ENCODE measurements around the gene SPHK2.
A peak's percentile ranks its signal among the peaks of the same experiment; 100 is the strongest.

The SPHK2 gene

DNA sequence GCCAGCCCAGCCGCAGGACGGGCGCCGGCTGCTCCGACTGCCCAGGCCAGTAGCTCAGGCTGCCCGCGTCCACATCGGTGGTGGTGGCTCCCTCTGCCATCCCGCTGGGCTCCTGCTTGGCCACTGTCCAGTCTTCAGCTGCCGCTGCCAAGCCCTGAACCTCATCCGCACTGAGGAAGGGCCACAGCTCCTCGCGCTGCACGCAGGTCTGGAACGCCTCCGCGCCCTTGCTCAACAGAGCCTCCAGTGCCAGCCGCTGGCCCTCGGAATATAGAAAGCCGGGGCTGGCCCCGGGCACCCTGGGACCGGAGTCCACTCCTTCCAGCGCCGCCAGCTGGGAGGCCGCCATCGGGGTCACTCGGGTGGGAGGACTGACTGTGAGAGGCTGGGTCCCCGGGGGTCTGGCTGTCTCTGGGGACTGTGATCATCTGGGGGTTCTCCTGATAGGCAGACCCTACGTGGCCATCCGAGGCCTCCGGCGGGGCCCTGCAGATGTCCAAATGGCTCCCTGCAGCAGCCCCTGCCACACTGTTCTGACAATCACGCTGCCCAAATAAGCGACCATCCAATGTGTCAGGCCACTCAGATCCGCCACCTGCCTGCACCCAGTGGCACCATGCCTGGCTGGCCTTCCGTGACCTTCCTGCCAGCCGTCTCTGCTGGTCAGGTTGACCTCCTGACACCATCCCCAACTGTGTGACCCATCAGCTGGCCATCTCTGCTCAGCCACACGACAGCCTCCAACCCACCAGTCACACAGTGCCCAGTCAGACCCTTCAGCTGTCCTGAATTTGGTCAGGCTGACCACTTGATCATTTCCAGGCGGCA, 6.1 kb upstream of the SPHK2 start:
- H3K27me3 Mint-ChIP-seq = no peaks in the 10 kb centered on the region
- H3K4me1 Mint-ChIP-seq (ENCODE audit: low read depth) = peaks cover 43% of the 10 kb centered on the region
- peak overlapping the region; percentile 57 for H3K27ac Mint-ChIP-seq
- H3K9me3 Mint-ChIP-seq = no peaks in the 10 kb centered on the region
- no peak overlapping the region for H3K4me3 Mint-ChIP-seq
- peaks cover 42% of the 10 kb centered on the region for H3K36me3 Mint-ChIP-seq (ENCODE audit: low read depth)
- intact Hi-C loops (cut with micrococcal nuclease) = no loop called here

DNA sequence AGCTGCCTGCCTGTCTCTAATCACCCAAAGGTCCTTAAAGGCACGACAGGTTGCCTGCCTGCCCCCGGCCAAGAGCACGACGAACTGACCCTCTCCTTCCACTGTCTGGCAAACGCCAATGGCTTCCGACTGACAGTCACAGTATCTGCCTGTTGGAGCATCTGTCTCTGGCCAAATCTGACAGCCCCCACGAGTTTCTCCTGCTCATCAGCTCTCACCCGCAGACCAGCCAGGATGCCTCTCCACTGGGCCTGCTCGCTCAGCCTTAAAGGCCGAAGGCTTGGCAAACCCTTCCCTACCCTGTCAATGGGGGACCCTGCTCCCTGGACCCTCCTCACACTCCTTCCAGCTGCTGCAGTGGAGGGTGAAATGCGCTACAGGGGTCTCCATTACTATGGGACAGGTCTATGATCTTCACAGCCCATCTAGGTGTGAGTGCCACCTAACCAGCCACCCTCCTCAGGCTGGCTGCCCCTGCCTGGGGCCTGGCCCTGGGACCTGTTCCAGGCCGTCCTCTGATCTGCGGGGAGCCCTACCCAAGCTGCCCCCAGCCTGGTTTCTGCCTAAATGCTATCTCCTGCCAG, 5.4 kb upstream of the SPHK2 start:
- Mint-ChIP-seq H3K27ac (peak overlapping the region; percentile 57), H3K4me3 (no peak overlapping the region), H3K9me3 (no peaks in the 10 kb centered on the region), H3K4me1 (ENCODE audit: low read depth) (peaks cover 42% of the 10 kb centered on the region), H3K27me3 (no peaks in the 10 kb centered on the region), H3K36me3 (ENCODE audit: low read depth) (peaks cover 49% of the 10 kb centered on the region)
- intact Hi-C loops (cut with micrococcal nuclease) = no loop called here

DNA sequence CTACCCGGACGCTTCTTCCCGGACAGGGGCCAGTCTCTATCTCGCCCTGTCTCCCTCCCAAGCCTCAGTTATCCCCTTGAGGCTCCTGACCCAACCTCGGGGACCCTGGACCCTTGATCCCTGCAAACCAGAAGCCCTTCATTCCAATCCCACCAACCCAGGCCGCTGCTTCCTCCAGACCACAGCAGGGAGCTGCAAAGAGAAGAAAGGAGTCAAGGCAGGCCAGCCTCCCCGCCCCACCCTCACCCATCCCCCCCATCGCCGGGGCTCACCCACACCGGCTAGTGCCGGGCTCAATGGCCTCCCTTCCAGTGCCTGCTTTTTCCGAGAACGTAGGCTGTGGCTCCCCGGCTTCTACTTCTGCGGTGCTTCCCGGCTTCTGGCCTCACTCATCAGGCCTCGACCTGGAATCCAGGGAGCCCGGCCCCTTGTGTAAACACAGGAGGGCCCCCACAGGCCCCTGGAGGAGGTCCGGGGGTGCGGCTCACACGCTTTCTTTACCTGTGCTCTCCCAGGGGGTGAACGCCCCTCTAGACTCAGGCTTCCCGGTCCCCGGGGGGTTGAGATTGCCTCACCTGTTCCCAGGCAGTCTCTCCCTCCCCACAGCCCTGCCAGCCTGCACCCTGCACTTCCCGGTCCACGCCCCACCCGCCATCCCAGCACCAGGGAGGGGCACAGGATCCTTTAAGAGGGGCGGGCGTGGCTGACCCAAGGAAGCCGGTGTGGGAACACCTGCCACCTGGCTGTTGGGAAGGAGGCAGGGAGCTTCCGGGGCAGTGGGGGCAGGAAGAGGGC, 4.7 kb upstream of the SPHK2 start, which contains the start of gene FAM83E:
Gene FAM83E (minus strand): TSS at position 641 of the 795 bp plus-strand sequence. CDS start 1,704 bp downstream, outside the sequence.
- peaks cover 55% of the 10 kb centered on the region for H3K36me3 Mint-ChIP-seq (ENCODE audit: low read depth)
- H3K4me1 Mint-ChIP-seq (ENCODE audit: low read depth) = peaks cover 39% of the 10 kb centered on the region
- no peak within 1 kb of the TSS for H3K4me3 Mint-ChIP-seq

DNA sequence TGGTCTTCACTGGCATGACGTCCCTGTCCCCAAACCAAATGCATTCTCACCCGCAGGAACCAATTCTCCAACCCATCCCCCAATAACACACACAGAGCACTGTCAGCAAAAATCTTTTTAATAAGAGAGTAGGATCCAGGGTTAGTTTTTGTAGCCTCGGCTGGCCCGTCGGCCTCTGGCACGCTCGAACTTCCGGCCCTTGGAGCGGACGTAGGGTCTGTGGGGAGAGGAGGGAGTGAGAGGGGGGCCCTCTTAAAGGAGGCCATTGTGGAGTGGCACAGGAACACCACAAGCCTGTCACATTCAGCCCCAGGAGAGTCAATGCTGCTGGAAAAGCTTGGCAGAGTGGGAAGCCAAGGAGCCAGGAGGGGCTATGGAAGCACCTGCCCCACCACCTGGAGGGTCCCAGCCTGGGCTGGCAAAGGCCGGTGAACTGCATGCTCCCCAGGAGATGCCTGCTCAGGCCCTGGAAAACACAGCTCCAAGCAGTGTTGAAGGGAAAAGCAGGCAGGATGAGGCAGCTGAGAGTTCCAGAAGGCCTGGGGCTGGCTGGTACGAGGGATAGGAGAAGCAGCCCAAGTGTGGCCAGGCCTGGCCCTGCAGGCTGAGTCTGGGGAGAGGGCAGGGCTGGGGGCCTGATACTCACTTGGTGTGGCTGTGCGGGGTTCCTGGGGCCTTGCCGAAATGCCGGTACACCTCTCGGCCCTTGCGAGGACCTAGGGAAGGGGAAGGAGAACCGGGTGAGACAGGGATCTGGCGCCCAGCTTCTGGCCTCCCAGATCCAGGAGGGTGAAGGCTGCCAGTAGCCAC, 3.9 kb upstream of the SPHK2 start:
- intact Hi-C loops (cut with micrococcal nuclease) = no loop called here
- Mint-ChIP-seq H3K9me3 (no peaks in the 10 kb centered on the region), H3K27ac (no peak overlapping the region), H3K4me3 (no peak overlapping the region), H3K4me1 (ENCODE audit: low read depth) (peaks cover 47% of the 10 kb centered on the region), H3K27me3 (no peaks in the 10 kb centered on the region), H3K36me3 (ENCODE audit: low read depth) (peaks cover 63% of the 10 kb centered on the region)

More for the DNA sequence above, 4.7 kb upstream of the SPHK2 start, which contains the start of gene FAM83E:
- no peaks in the 10 kb centered on the region for H3K27me3 Mint-ChIP-seq
- intact Hi-C loops (cut with micrococcal nuclease) = no loop called here
- no peaks in the 10 kb centered on the region for H3K9me3 Mint-ChIP-seq
- H3K27ac Mint-ChIP-seq = peak within 1 kb of the TSS; percentile 57

DNA sequence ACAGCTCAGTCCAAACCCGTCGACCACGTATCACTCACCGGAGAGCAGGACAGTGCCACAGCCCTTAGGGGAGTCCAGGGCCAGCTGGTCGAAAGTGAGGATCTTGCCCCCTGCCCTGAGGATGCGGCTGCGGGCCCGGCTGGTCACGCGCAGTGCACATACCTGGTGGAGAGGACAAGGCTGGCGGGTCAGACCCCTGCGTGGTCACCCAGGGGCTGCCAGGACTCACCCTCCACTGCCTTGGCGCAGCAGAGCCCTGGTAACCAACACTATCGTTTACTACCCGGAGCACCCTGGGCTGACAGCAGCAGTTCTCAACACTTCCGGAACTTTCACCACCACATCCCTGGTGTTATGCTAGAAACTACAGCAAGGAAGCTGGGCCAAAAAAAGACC, 3.3 kb upstream of the SPHK2 start:
- H3K4me1 Mint-ChIP-seq (ENCODE audit: low read depth) = peaks cover 47% of the 10 kb centered on the region
- H3K27me3 Mint-ChIP-seq = no peaks in the 10 kb centered on the region
- no peak overlapping the region for H3K27ac Mint-ChIP-seq
- peaks cover 63% of the 10 kb centered on the region for H3K36me3 Mint-ChIP-seq (ENCODE audit: low read depth)
- no peaks in the 10 kb centered on the region for H3K9me3 Mint-ChIP-seq
- H3K4me3 Mint-ChIP-seq = no peak overlapping the region
- intact Hi-C loops (cut with micrococcal nuclease) = no loop called here

DNA sequence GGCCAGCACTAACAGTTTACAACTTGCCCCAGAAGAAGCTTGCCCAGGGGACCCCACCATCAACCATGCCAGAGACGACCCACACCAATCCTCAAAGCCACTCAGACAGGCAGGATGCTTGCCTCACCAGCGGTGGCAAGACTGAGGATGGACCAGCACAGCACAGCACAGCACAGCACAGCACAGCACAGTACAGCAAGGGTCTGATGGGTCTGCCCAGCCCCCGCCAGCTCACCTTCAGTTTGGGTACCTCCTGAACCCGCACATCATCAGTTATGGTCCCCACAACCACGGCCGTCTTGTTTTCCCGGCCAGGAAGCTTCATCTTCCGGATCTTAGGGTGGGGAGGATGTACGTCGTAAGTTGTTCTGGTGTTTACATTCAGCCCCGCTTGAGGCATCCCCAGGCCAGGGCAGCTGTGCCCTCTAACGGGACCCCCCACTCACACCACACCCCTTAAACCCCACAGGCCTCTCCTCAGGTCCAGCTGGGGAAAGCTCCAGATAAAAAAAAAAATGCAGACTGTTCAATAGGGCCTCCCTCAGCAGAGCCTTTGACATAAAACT, 2.7 kb upstream of the SPHK2 start:
- peaks cover 63% of the 10 kb centered on the region for H3K36me3 Mint-ChIP-seq (ENCODE audit: low read depth)
- no peak overlapping the region for H3K4me3 Mint-ChIP-seq
- H3K27ac Mint-ChIP-seq = no peak overlapping the region
- peaks cover 51% of the 10 kb centered on the region for H3K4me1 Mint-ChIP-seq (ENCODE audit: low read depth)
- H3K9me3 Mint-ChIP-seq = no peaks in the 10 kb centered on the region
- H3K27me3 Mint-ChIP-seq = no peaks in the 10 kb centered on the region
- intact Hi-C loops (cut with micrococcal nuclease) = no loop called here

DNA sequence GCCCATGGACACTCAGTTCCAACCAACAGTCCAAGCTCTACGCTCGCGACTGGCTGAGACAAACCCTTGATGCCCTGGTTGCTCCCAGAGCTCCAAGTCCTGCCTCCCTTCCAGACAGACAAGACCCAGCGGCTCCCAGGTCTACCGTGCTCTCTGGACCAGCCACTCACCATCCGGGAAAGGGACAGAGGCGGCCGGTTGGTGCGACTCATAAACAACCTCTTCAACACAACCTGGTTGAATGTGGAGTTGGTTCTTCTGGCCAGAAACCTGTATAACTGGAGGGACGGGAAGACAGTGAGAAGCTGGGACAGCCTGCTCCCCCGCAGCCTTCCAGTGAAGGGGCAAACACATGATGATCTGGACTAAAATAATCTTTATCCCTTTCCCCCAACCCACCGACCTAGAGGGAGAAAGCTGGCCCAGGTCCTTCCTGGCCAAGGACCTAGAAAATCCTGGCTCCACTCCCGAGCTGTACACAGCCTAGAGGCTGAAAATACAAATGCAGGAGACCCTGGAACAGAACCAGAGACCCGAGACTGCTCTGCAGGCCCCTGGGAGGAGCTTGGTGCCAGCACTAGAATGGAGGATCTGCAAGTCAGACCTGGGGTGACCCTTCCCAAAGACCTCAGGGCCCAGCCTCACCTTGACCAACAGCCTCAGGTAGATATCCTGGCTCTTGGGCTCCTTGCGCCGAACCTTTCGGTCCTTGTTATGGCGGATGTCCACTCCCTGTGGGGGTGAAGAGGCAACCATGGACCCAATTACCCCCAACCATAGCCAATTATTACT, 2.0 kb upstream of the SPHK2 start:
- H3K9me3 Mint-ChIP-seq = no peaks in the 10 kb centered on the region
- peaks cover 63% of the 10 kb centered on the region for H3K36me3 Mint-ChIP-seq (ENCODE audit: low read depth)
- peaks cover 58% of the 10 kb centered on the region for H3K4me1 Mint-ChIP-seq (ENCODE audit: low read depth)
- peak overlapping the region; percentile 96 for H3K27ac Mint-ChIP-seq
- peak overlapping the region; percentile 97 for H3K4me3 Mint-ChIP-seq
- intact Hi-C loops (cut with micrococcal nuclease) = no loop called here
- H3K27me3 Mint-ChIP-seq = no peaks in the 10 kb centered on the region

DNA sequence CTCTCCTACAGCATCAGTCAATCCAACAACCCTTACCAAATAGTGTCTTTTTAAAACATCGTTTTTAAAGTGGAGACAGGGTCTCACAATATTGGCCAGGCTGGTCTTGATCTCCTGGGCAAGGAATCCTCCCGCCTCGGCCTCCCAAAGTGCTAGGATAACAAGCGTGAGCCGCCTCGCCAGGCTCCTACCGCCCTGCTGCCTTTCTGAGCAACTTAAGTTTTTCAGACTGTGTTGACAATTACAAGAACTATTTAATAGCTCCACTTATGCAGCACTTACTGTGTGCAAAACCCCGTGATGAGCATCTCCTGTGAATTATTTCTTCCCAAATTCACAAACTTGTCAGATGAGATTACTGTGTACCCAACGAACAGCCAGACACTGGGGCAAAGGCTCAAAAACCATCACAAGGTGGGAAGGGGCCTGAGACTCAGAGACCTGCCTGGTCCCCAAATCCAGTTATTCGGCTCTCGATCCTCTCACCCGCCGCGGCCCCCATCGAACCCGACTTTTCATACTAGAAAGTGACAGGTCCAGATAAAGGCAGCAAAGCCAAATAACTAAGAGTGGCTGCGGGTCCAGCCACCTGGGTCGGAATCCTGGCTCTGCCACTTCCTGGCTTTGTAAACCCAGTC, 909 bp upstream of the SPHK2 start:
- peak overlapping the region; percentile 96 for H3K27ac Mint-ChIP-seq
- peaks cover 67% of the 10 kb centered on the region for H3K4me1 Mint-ChIP-seq (ENCODE audit: low read depth)
- H3K4me3 Mint-ChIP-seq = peak overlapping the region; percentile 97
- intact Hi-C loops (cut with micrococcal nuclease) = no loop called here
- H3K9me3 Mint-ChIP-seq = no peaks in the 10 kb centered on the region
- peaks cover 65% of the 10 kb centered on the region for H3K36me3 Mint-ChIP-seq (ENCODE audit: low read depth)
- no peaks in the 10 kb centered on the region for H3K27me3 Mint-ChIP-seq

DNA sequence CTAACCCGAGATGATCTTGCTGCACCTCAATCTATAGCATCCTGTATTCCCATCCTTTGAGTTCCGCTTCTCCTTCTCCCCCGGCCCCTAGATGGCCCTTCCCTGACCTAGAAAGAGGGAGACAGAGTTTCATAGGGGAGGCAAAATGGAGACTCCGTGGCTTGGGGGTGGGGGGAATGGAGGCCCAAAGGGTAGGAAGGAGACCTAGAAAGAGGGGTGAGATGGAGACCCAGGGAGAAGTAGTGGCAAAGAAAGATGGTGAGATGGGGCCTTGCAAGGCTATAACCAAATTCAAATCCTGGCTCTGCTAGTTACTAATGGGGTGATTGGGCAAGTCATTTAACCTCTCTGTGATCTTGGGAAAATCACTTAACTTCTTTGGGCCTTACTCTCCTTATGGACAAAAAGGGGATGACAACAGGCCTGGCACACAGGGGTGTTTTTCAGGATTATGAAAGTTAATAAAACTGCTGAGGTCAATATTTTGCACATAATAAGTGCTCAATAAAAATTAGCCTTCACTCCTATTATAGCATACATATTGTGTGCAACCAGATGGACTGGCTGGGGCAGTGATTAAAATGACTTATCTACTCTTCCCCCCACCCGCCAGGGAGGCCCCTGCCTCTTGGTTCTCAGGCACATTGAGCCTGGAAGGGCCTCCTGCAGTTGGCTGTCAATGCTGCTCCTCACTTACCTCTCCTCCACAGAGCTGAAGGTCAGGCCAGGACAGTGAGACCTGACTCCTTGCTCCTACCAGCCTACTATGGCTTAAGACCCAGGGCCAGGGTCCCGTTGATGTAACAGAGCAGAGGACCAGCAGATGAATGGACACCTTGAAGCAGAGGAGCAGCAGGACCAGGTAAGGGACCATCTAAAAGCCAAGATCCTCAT, 633 bp downstream of the SPHK2 start:
- no peaks in the 10 kb centered on the region for H3K27me3 Mint-ChIP-seq
- intact Hi-C loops (cut with micrococcal nuclease) = loop anchor here (1.0 kb wide), 1 partner anchor 17 kb away; the partner anchor contains the start of gene DBP
- H3K36me3 Mint-ChIP-seq (ENCODE audit: low read depth) = peaks cover 70% of the 10 kb centered on the region
- peak overlapping the region; percentile 96 for H3K27ac Mint-ChIP-seq
- no peaks in the 10 kb centered on the region for H3K9me3 Mint-ChIP-seq
- peak overlapping the region; percentile 97 for H3K4me3 Mint-ChIP-seq
- peaks cover 81% of the 10 kb centered on the region for H3K4me1 Mint-ChIP-seq (ENCODE audit: low read depth)

DNA sequence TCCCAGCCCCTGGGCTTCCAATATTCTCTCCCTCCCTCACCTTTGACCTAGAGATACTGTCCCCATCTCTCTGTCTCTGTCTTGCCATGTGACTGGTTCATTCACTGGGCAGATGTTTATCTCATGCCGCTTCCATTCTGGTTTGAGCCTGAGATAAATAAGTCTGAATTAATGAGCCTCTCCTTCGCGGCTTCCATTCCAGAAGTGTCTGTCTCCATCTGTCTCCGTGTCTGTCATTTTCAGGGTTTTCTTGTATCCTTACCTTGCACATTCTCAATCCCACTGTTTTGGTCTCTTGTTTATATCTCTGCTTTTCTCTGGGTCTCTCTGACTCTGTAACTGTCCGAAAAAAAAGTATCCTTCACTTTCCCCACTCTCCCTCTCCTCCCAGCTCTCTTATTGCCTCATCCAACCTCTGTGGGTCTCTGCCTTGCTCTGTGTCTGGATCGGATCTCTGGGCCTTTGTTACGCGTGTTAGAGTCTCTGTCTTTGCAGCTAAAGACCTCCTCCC, 4.3 kb downstream of the SPHK2 start:
- Mint-ChIP-seq H3K36me3 (ENCODE audit: low read depth) (peaks cover 70% of the 10 kb centered on the region), H3K4me3 (peak overlapping the region; percentile 77), H3K9me3 (no peaks in the 10 kb centered on the region), H3K27me3 (no peaks in the 10 kb centered on the region), H3K27ac (peak overlapping the region; percentile 97), H3K4me1 (ENCODE audit: low read depth) (peaks cover 63% of the 10 kb centered on the region)
- intact Hi-C loops (cut with micrococcal nuclease) = no loop called here

DNA sequence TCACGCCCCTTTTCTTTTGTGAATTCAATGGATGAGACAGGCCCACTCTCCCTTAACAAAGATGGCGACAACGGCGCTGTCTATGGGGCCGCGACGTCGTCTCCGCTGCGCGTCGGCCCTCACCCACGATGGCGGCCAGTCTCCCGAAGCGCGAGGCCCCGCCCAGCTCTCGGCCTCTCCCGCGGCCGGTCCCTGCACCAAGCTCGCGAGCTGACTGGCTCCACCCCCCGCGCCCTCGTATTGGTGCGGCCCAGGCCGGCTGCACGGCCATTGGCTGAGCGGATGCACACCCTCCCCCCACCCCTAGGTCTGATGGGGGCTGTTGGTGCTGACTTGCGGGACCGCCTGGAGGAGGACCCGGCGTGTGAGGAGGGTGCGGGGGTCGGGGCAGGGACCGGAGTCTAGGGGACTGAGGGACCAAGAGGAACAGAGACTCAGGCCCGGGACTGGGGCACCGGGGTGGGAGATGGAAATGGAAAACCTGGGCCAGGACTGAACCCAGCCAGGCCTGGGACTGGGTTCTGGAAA, 4.8 kb downstream of the SPHK2 start:
- intact Hi-C loops (cut with micrococcal nuclease) = no loop called here
- H3K9me3 Mint-ChIP-seq = no peaks in the 10 kb centered on the region
- peak overlapping the region; percentile 97 for H3K27ac Mint-ChIP-seq
- peak overlapping the region; percentile 77 for H3K4me3 Mint-ChIP-seq
- peaks cover 70% of the 10 kb centered on the region for H3K36me3 Mint-ChIP-seq (ENCODE audit: low read depth)
- H3K4me1 Mint-ChIP-seq (ENCODE audit: low read depth) = peaks cover 67% of the 10 kb centered on the region
- H3K27me3 Mint-ChIP-seq = no peaks in the 10 kb centered on the region
